GM12864 (cell line): ENCODE measurements around the gene PPP4R2.
A peak's percentile ranks its signal among the peaks of the same experiment; 100 is the strongest.
"Not testable (repeated sequence)": the region's sequence is repeated elsewhere in the genome, so short reads cannot be mapped to it uniquely, and the experiment has no call there.

Source experiments
- DNase-seq: peaks from one replicate; pipeline ENCODE4 v3.0.0-alpha.2; 2011; ENCODE audit warnings: low read depth
- H3K4me3 ChIP-seq: 2 replicates; pipeline ENCODE4 v1.5.1; 2011; ENCODE audit warnings: mild to moderate bottlenecking, low read depth, low read length, control low read depth
- CTCF ChIP-seq: IDR thresholded peaks from 2 replicates; pipeline ENCODE4 v1.5.1; 2011; ENCODE audit warnings: low read depth, mild to moderate bottlenecking, moderate library complexity, low read length, control low read depth, inconsistent platforms; ENCODE audit errors: missing control alignments

PPP4R2 gene

DNA sequence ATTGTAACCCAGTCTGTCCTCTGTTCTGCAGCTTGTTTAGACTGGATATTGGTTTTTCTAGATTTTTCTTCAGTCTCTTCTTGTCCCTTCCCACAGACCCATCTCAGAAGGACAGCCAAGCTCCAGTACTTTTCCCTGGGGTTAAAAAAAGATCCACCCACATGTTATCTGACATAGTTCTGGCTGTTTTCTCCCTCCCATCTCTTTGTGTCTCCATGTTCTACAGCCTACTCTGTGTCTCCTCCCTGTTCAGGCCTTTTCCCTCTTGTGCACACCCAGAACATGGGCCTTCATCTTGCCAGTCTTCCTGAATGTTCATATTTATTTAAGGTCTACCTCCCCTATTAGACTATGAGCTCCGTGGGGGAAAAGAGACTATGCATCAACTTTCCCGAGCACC, 5.1 kb upstream of the PPP4R2 start:
- no peak for TF ChIP-seq CTCF
- no peak for DNase-seq
- no peak overlapping the region for H3K4me3 ChIP-seq

- TF ChIP-seq CTCF: no peak
- no peak for DNase-seq
- H3K4me3 ChIP-seq: no peak overlapping the region
Measured at GRCh38 chr3:72993391-72993790, 3.2 kb upstream of the PPP4R2 start.

DNA sequence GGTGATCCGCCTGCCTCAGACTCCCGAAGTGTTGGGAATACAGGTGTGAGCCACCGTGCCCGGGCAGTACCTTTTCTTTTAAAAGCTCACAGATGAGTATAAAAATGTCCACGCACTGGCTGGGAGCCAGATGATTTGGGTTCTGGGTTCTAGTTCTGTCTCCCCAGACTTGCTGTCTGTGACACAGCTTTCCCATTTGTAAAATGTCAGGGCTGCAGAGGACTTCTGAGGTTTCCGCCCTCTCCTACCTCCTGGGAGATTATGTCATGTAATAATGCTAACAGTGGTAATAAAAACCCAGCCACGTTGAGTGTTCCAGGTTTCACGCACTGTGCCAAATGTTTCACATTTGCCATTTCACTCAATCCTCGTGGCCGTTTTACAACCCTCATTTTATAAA, 1.3 kb upstream of the PPP4R2 start:
- DNase-seq: no peak

DNA sequence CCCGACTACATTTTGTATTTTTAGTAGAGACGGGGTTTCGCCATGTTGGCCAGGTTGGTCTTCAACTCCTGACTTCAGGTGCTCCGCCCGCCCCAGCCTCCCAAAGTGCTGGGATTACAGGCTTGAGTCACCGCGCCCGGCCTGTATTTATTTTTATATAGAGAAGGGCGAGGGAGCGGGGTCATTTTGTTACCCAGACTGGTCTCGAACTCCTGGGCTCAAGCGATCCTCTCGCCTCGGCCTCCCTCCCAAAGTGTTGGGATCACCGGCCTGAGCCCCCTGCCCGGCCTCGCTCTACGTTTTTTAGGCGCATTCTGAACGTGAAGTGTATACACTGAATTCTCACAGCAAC, 514 bp upstream of the PPP4R2 start:
- peak overlapping the region; percentile 95 for H3K4me3 ChIP-seq
- no peak for TF ChIP-seq CTCF
- DNase-seq: no peak

More for the DNA sequence above, 1.3 kb upstream of the PPP4R2 start:
- H3K4me3 ChIP-seq: no peak overlapping the region
- no peak for TF ChIP-seq CTCF

- DNase-seq: no peak
- H3K4me3 ChIP-seq: peak overlapping the region; percentile 95
- peak; percentile 51 for TF ChIP-seq CTCF
Measured at GRCh38 chr3:72997421-72997961, 880 bp downstream of the PPP4R2 start.

DNA sequence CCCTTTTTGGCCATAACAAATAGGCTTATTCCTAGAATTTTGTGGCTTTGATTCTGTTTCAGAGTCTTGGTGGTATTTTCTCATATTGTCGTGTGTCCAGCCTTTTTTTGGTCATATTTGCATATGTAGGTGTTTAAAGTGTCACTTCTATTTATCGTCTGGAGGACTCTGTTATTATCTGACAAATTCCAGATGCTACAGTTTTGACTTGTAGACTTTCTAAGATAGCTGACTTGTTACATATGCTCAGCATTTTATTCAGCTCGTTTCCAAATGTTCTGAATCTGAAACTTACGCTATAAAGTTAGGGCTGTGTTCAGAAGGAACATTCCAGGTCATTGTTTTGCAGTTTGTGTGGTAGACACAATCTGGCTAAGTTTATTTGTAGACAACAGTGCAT, 1.9 kb downstream of the PPP4R2 start:
- H3K4me3 ChIP-seq: peak overlapping the region; percentile 95
- no peak for TF ChIP-seq CTCF
- DNase-seq: no peak

GRCh38 chr3:72999951-73000350, 3.3 kb downstream of the PPP4R2 start:
- peak overlapping the region; percentile 33 for H3K4me3 ChIP-seq
- DNase-seq: no peak

DNA sequence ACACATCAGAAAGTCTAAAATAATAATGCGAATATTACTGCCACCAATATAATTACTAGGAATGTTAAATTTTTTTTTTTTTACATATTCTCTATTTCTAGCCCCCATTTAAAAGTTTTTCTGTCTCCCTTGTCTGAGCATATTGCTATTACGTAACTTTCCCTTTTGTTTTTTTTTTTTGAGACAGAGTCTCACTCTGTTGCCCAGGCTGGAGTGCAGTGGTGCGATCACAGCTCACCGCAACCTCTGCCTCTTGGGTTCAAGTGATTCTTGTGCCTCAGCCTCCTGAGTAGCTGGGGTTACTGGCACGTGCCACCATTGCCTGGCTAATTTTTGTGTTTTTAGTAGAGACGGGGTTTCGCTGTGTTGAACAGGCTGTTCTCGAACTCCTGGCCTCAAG, 6.4 kb downstream of the PPP4R2 start:
- H3K4me3 ChIP-seq, DNase-seq: not testable (repeated sequence)

More at GRCh38 chr3:72999951-73000350, 3.3 kb downstream of the PPP4R2 start:
- TF ChIP-seq CTCF: no peak
